A172 (cell line): ENCODE measurements around the gene IFNL1. TPM values are rescaled to one million over a fixed set of nuclear protein-coding genes. Genes with fewer than 3 reads are reported as not detected.
"Not testable (repeated sequence)": the region's sequence is repeated elsewhere in the genome, so short reads cannot be mapped to it uniquely, and the experiment has no call there.

Experiments used
- DNase-seq: peaks from one replicate; pipeline ENCODE4 v3.0.0-alpha.2; 2015; ENCODE audit warnings: low spot score
- total RNA-seq: library from RNA; depleted of rRNA; stranded (reverse); fragments of >200 nt; shearing (Covaris generic); gene quantifications from 2 replicates; pipeline ENCODE4 v1.2.3, GENCODE V29; 2014

The IFNL1 gene
- total RNA-seq, 1 experiment from 2014 or later: not detected

DNA sequence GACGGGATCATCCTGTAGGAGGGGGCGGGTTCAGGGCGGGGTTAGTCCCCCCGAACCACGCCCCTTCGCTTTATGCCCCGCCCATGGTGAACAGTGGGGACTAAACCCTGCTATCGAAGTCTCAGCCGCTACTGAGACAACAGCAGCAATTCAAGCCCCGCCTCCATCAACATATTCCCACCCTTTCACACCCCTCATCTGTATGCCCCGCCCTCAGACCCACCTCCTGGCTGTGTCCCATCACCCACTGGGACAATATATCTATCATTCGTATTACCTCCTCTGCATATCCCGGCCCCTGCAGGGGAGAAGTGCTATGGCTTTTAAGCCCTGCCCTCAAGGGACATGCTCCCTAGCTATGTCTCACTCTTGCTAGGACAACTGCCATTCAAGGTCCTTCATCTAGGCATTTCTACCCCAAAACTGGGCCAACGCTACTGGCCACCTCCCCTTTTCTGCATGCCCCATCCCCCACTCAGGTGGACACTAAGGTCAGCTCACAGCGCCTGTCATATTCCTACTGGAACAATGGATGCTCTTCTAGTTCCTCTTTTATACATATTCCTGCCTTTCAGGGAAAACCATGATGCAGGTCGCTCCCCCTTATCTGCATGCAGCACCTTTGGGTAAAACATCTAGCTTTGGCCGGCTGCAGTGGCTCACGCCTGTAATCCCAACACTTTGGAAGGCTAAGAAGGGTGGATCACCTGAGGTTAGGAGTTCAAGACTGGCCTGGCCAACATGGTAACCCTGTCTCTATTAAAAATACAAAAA lies 12.5 kb downstream of the IFNL1 start:
- DNase-seq: no peak

DNA sequence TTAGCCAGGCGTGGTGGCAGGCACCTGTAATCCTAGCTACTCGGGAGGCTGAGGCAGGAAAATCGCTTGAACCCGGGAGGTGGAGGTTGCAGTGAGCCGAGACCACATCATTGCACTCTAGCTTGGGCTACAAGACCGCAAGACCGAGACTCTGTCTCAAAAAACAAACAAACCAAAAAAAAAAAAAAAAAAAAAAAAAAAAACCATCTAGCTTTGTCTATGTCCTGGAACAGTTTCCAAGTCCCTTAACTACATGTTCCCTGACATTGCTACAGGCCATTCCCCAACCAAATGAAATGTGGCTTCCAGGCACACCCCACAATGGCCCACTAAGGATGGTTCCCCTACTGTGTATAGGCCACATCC lies 13.1 kb downstream of the IFNL1 start:
- not testable (repeated sequence) for DNase-seq

GRCh38 chr19:39310558-39311311 lies 14.5 kb downstream of the IFNL1 start:
- DNase-seq: no peak

DNA sequence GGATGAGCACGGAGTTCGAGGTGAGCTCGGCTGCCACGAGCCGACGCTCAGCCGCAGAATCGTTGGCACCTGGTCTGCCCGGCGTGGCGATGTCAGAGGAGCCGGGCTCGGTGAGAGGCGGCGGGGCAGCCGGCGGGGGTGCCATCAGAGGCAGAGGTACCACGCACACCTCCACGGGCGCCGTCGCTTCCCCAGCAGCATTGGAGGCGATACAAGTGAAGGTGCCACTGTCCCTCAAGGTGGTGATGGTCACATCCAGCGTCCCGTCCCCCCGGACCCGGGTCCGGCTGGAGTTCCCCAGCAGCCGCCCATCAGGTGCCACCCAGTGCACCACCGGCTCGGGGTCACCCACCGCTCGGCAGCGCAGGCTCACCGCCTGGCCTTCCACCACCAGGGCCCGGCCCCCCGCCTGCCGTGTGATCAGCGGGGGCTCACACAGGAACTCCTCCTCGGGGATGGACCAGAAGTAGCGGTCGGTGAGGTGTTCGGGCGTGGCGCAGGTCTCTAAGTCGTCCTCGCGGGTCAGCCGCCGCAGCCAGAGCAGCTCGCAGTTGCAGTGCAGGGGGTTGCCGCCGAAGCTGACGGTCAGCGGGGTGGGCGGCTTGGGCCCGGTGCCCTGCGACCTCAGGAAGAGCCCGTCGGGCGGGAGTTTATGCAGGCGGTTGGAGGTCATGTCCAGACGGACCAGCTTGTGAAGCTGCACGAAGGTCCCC lies 18.0 kb downstream of the IFNL1 start:
- no peak for DNase-seq

GRCh38 chr19:39315933-39316332 lies 19.7 kb downstream of the IFNL1 start:
- DNase-seq: no peak

DNA sequence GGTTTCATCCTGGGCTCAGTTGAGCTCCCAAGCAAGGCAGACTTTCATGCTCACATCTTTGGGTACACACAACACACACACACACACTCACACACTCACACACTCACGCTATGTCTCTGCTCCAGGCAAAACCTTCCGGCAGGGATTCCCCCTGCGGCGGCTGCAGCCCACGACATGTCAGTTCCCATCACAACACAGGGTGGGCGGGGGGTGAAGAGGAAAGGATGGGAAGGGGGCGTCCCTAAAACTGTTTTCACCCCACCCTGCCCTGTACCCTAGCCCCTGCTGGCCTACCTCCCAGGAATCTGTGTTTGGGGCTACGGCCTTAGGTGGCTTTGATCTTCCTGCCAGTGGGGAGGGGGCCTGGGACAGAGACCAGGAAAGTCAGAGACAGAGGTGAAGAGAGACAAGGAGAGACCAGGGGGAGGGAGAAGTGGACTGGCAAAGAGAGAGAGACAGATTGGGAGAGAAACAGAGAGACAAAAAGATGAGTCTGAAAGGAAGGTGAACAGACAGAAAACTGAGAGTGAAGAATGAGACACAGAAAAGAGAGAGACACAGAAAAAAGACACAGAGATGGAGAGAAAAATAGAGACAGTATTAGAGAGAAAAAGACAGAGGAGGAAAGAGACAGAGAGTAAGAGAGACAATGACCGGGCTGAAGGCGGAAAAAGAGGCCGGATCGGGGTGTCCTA lies 20.6 kb downstream of the IFNL1 start:
- DNase-seq: no peak

DNA sequence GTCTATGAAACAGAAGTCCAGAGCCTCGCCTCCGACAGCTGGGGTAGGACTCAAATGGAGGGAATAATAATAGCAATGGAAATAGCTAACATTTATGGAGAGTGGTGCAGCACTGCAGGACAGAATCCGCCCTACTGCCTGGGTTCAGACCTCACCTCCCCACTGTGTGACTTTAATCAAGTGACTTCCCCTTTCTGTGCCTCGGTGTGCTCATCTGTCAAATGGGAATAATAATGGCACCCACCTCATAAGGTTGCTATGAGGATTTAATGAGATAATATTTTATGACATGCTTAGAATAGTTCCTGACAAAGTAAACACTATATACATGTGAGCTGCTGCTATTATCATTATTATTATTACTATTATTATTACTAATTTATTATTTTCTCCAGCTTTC lies 21.3 kb downstream of the IFNL1 start:
- no peak for DNase-seq

- no peak for DNase-seq
These were observed 21.9 kb downstream of the IFNL1 start for GRCh38 chr19:39318071-39318470.

- DNase-seq: no peak
These were observed 22.5 kb downstream of the IFNL1 start for GRCh38 chr19:39318690-39319089.

- DNase-seq: no peak
These were observed 23.1 kb downstream of the IFNL1 start for GRCh38 chr19:39319098-39319891.

DNA sequence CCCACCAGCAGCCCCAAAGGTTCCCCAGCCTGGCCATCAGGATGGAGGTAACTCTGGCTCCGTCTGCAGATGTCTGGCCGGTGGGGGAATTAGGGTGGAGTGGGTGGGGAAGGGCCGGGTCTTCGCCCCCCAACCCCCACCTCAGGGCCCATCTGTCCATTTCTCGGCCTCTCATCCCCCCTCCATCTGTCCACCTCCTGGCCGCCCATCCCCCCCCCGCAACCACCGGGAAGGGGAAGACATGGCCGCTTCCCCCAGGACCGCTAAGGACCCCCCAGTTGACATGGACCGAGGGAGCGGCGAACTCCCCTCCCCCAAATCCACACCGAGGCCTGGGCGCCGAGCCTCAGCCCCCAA lies 23.7 kb downstream of the IFNL1 start:
- DNase-seq: no peak

DNA sequence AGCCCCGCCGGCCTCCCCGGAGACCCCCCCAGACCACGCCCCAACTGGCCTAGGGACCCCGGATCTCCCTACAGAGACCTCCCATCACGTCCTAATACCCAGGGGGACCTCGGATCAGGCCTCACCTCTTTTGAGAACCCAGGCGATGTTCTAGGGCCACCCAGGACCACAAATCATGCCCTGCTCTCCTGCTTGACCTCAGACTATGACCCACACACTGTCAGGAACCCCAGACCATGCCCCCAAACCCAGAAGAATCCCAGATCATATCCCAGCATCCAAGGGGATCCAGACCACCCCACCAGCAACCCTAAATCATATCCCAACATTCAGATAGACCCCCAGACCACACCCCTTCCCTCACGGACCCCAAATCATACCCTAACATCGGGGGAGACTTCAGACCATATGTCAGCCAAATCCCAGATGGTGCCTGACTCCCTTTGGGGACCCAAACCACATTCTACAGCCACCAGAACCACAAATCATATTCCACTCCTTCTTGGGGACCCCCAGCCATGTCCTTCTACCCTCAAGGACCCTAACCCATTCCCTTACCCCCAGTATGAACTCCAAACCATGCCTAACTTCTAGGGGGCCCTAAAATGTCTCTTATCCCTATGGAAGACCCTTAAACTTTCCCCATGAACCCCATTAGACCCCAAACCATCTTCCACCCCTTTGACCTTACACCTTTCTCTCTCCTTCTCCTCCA lies 25.1 kb downstream of the IFNL1 start:
- DNase-seq: no peak

- DNase-seq: no peak
These were observed 25.6 kb downstream of the IFNL1 start for GRCh38 chr19:39321832-39322176.

DNA sequence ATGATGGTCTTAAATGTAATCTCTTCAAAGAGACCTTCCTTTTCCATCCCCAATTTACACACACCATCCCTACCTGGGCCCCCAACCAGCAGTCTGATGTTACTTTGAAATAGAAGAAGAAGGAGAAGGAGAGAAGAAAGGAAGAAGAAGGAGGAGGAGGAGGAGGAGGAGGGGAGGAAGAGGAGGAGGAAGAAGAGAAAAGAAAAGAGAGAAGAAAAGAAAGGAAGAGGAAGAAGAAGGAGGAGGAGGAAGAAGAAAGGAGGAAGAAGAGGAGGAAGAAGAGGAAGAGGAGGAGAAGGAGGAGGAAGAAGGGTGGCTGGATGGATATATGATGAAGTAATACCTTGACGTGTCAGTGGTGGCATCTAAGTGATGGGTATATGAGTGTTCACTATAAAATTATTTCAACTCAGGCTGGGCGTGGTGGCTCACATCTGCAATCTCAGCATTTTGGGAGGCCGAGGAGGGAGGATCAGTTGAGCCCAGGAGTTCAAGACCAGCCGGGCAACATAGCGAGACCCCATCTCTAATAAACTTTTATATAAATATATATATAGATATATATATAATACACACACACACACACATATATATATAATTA lies 28.1 kb downstream of the IFNL1 start:
- no peak for DNase-seq

DNA sequence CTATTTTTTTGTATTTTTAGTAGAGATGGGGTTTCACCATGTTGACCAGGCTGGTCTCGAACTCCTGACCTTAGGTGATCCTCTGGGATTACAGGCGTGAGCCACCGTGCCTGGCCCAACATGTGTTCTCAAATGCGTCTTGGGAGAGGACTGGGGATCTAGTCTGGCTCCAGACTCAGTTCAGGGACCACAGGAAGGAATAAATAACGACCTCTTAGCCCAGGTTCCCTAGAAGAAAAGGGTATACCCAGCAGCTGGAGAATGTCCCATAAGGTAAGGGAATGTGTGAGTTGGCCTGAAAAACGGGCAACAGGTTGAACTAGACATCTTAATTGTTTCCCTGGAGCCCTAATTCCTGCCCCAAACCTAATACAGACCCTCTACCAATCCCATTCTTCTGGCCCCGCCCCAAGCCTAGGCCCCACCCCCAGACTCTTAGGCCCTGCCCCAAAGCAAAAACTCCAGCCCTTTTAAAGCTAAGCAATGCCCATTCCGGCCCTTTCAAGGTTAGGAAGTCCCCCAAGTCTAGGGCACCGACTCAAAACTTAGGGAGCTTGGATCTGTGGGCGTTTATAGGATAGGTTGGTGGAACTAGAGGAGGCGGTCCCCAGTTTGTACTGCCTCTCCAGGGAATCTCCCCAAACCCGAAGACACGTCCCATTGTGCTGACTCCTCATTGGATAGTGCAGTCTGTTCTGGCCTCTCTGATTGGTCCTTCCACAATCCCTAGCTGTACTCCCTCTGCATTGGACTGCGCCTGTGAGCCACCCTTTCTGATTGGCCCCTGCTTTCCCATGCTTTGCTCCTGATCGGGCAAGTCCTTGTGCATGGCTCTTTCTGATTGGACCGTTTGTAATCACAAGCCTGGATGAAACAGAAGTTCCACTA lies 29.8 kb downstream of the IFNL1 start:
- DNase-seq: peak; percentile 53

DNA sequence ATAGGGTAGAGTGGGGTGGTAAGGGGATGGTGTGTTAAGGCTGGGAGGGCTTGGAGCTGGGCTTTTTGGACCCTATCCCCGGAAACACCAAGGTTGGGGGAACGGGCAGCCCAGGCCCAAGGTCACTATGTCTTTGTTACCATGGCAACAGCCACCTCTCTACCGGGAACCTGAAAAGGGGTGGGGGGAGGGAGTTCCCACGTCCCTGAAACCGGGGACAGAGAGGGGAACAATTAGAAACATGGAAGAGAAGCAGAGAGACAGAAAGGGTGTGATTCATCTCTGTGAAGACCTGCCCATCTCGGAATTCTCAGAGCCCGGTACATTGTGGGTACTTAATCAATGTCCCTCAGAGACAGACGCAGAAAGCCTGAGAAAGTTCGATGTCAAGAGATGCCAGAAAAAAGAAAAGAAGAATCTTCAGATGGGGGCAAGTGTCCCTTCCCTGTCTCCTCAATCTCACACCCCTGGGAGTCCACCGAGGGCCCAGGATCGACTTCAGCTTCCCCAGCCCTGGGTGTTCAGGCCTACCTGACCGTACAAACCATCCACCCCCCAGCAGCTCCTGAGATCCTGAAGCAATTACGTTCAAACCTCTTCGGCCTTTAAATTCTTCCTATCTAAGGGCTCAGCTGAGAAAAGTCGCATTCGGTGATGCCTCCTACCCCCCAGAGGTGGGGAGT lies 31.3 kb downstream of the IFNL1 start:
- no peak for DNase-seq

- peak; percentile 57 for DNase-seq
These were observed 32.0 kb downstream of the IFNL1 start for GRCh38 chr19:39328046-39328705.

GRCh38 chr19:39329948-39330347 lies 33.7 kb downstream of the IFNL1 start:
- DNase-seq: no peak
